Heart left ventricle (tissue), 16 donors: Measurements from ENCODE around the gene FGD4. TPM values are rescaled to one million over a fixed set of nuclear protein-coding genes. Genes with fewer than 3 reads are reported as not detected.
A peak's percentile ranks its signal among the peaks of the same experiment; 100 is the strongest.

Experiments
- ATAC-seq, 4 donors: fragments of 200-7000 bp; cut with Tn5 transposase; one replicate each; pipeline ENCODE4 v1.9.1; 2020 to 2022; ENCODE audit warnings: moderate library complexity in 4 of 4, mild to moderate bottlenecking in 3 of 4, moderate number of reproducible peaks in 1 of 4
- DNase-seq, 5 donors: peaks; one replicate each; pipeline ENCODE4 v3.0.0-alpha.2; 2020
- H3K27ac ChIP-seq, 12 donors: fragments of 200-600 bp; sonication (generic) in 4 of 12; one replicate each; pipeline versions ENCODE4 v1.5.0 to v1.8.0; 2016 to 2022; ENCODE audit warnings: mild to moderate bottlenecking in 2 of 12
- H3K27me3 ChIP-seq, 9 donors: fragments of 200-600 bp; sonication (generic) in 2 of 9; one replicate each; pipeline versions ENCODE4 v1.5.1 to v1.8.0; 2016 to 2022; ENCODE audit warnings: mild to moderate bottlenecking in 3 of 9
- H3K36me3 ChIP-seq, 9 donors: fragments of 200-600 bp; sonication (generic) in 2 of 9; one replicate each; pipeline versions ENCODE4 v1.5.0 to v1.8.0; 2018 to 2022; ENCODE audit warnings: mild to moderate bottlenecking in 2 of 9
- H3K4me1 ChIP-seq, 12 donors: fragments of 200-600 bp; sonication (generic) in 4 of 12; one replicate each; pipeline versions ENCODE4 v1.5.0 to v1.8.0; 2016 to 2022; ENCODE audit warnings: mild to moderate bottlenecking in 3 of 12
- H3K4me3 ChIP-seq, 12 donors: fragments of 200-600 bp; sonication (generic) in 4 of 12; one replicate each; pipeline versions ENCODE4 v1.5.0 to v1.8.0; 2017 to 2022; ENCODE audit warnings: mild to moderate bottlenecking in 9 of 12, moderate library complexity in 4 of 12
- H3K9me3 ChIP-seq, 12 donors: fragments of 200-600 bp; sonication (generic) in 4 of 12; one replicate each; pipeline versions ENCODE4 v1.5.0 to v1.8.0; 2016 to 2022; ENCODE audit warnings: mild to moderate bottlenecking in 1 of 12
- POLR2A ChIP-seq, 2 donors: fragments of 450-650 bp; IDR thresholded peaks; one replicate each; pipeline ENCODE4 v1.6.1; 2017; ENCODE audit warnings: antibody characterized with exemption in 2 of 2, mild to moderate bottlenecking in 2 of 2, moderate library complexity in 2 of 2
- WGBS, 4 donors: extraction: QIAGEN DNeasy Blood & Tissue Kit in 2 of 4; methylation state at CpG; one replicate each; pipeline versions ENCODE4 v1.1.5 to v1.1.7; 2013 to 2018; 5-methylcytosine and 5-hydroxymethylcytosine counted together
- intact Hi-C, 10 donors: fragments of 100-400 bp; cut with DNase I; formaldehyde crosslinking; loops; one replicate each; pipeline versions ENCODE4 v1.11.1 to v1.14.2; 2022
- polyA plus RNA-seq, 2 donors: library from polyadenylated mRNA; stranded (reverse); fragments of 200-250 nt; gene quantifications; one replicate each; pipeline ENCODE4 v1.2.3, GENCODE V29; 2013
- total RNA-seq, 9 donors: library from RNA; depleted of rRNA in 2 of 9; stranded (reverse); fragments of >200 nt in 2 of 9; fragmentation: NEBNext Ultra II Directional in 3 of 9; extraction: Animal tissue kit (Norgen Biotek cat#: 25700) in 3 of 9; gene quantifications; one replicate each; pipeline versions ENCODE4 v1.1.0 to v1.2.4, GENCODE V29; 2016 to 2023
- TF ChIP-seq, protein P1 (sequence below), 12 donors: fragments of 200-600 bp; sonication (generic) in 4 of 12; IDR thresholded peaks; one replicate each; pipeline versions ENCODE4 v1.5.0 to v1.8.0; 2018 to 2022; ENCODE audit warnings: antibody characterized with exemption in 12 of 12, mild to moderate bottlenecking in 5 of 12
- donor health status: ischemic (EF 13 %, LVEDD 7.1; RV severe dilation, severe dysfunction).
- donor health status: healthy with polysubstance abuse.
- donor health status: DM: no; HTN: yes; CAD: no.
- donor health status: DM: no; HTN: no; CAD: no.
- donor health status: ischemic (EF 25% LVEDD 6.9; RV normal size, moderate dysfunction).
- donor health status: ischemic (EF 25% LVEDD 5.7; RV mildly dilated, moderate dysfunction).
- donor health status: healthy.
- donor health status: DM: yes; HTN: yes; CAD: no.
- donor health status: ischemic (EF 35%, LVEDD 5.7; RV mildly dilated, moderate dysfunction).
- donor health status: nonischemic (EF 11% LVEDD 7.7; RV severe dilation, severe dysfunction).
- donor health status: DM: yes; HTN: yes; CAD: no.
- donor health status: PGD.
- donor health status: ischemic (EF 29% LVEDD 5.4; RV normal size, mild dysfunction).
- donor health status: nonischemic (EF 23%, LVEDD 6.1; RV moderate dilation, normal function).

Gene FGD4
- total and polyA plus RNA-seq, 11 donors = 4.5 to 36.8 (median 28.2) TPM

DNA sequence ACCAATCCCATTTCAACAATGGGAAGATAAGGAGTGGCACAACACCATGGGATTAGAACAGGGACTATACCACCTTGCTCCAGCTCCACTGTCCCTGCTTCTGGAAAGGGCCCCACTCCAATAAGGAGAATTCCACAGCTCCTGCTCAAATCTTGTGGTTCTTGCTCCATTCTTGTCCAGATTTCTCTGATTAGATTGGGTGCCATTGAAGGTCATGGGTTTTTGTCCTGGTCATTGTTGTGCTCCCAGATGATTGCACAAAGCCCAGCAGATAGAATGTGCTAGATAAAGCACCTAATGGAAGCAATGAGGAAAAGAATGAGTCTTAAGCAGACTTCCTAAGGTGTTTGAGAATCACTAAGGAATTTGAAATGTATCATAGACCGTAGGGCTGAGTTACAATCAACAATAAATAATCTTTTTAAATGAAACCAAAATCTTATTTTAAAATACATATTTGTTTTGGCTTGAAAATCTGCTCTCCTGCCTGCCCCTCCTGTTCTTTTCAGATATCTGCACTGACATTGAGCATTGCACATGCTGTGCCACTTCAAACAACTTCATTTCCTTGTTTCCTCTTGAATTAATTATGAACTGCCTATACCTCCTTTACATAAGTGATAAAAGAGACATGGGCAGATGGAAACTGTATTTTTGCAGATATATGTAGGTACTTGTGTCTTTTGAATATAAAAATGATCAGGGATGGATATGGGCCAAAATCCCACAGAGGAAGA, 115.9 kb downstream of the FGD4 start:
- no peaks in the 10 kb centered on the region for H3K9me3 ChIP-seq
- intact Hi-C loops = no loop called here
- H3K4me1 ChIP-seq = peaks cover 0 to 48% (median 20%) of the 10 kb centered on the region in 12 donors
- TF ChIP-seq POLR2A (IDR thresholded peaks at IDR 0.05) = no peak
- TF ChIP-seq, protein P1, sequence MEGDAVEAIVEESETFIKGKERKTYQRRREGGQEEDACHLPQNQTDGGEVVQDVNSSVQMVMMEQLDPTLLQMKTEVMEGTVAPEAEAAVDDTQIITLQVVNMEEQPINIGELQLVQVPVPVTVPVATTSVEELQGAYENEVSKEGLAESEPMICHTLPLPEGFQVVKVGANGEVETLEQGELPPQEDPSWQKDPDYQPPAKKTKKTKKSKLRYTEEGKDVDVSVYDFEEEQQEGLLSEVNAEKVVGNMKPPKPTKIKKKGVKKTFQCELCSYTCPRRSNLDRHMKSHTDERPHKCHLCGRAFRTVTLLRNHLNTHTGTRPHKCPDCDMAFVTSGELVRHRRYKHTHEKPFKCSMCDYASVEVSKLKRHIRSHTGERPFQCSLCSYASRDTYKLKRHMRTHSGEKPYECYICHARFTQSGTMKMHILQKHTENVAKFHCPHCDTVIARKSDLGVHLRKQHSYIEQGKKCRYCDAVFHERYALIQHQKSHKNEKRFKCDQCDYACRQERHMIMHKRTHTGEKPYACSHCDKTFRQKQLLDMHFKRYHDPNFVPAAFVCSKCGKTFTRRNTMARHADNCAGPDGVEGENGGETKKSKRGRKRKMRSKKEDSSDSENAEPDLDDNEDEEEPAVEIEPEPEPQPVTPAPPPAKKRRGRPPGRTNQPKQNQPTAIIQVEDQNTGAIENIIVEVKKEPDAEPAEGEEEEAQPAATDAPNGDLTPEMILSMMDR (IDR thresholded peaks at IDR 0.05) = no peak
- WGBS, 4 donors = 82 to 91% (median 85%) methylated on average over 1 of the region's 1 CpG
- ATAC-seq (no peak), DNase-seq (no peak)
- H3K27ac ChIP-seq = peak overlapping the region in 1 of 12 donors; percentile 16
- no peaks in the 10 kb centered on the region for H3K36me3 ChIP-seq
- H3K4me3 ChIP-seq = no peak overlapping the region
- H3K27me3 ChIP-seq = no peaks in the 10 kb centered on the region

DNA sequence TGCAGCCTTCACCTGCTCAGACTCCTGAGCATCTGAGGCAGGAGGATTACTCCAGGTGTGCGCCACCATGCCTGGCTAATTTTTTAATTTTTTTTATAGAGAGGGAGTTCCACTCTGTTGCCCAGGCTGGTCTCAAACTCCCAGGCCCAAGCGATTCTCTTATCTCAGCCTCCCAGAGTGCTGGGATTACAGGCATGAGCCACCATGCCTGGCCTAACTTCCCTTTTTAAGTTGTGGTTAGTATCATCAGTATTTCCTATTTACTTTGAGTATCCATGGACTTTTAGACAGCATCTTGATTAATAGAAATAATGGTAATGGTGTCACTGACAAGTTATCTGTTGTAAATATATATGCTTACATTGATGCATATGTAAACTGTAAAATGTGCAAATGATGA, 116.9 kb downstream of the FGD4 start:
- intact Hi-C loops = no loop called here
- H3K27ac ChIP-seq = peak overlapping the region in 1 of 12 donors; percentile 16
- TF ChIP-seq, protein P1 (IDR thresholded peaks at IDR 0.05) = no peak
- no peak for TF ChIP-seq POLR2A (IDR thresholded peaks at IDR 0.05)
- ATAC-seq (no peak), DNase-seq (no peak)
- no peaks in the 10 kb centered on the region for H3K36me3 ChIP-seq
- H3K4me1 ChIP-seq = peaks cover 0 to 46% (median 26%) of the 10 kb centered on the region in 12 donors
- no peaks in the 10 kb centered on the region for H3K27me3 ChIP-seq
- H3K9me3 ChIP-seq = no peaks in the 10 kb centered on the region
- 72 to 89% (median 81%) methylated on average over 2 of the region's 2 CpGs for WGBS, 4 donors
- no peak overlapping the region for H3K4me3 ChIP-seq

DNA sequence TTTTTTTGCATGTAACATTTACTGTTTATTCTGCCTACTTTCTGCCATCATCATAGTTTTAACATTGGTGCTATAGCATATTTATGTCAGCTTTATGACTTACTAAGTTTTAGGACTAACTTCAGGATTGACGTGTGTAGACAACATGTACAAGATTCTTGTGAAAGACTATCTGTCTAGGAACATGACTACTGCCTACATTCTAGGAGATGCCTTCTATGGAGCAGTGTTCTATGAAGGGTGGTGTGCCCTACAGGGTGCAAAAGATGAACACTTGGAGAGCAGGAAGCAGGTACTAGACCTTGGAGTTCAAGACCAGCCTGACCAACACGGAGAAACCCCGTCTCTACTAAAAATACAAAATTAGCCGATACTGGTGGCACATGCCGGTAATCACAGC, 118.6 kb downstream of the FGD4 start:
- TF ChIP-seq, protein P1 (IDR thresholded peaks at IDR 0.05) = no peak
- TF ChIP-seq POLR2A (IDR thresholded peaks at IDR 0.05) = no peak
- 96 to 100% (median 97%) methylated on average over 5 of the region's 5 CpGs for WGBS, 4 donors
- Histone ChIP-seq H3K27ac (no peak overlapping the region), H3K4me3 (no peak overlapping the region), H3K9me3 (no peaks in the 10 kb centered on the region), H3K4me1 (peaks cover 0 to 53% (median 40%) of the 10 kb centered on the region in 12 donors), H3K36me3 (no peaks in the 10 kb centered on the region), H3K27me3 (no peaks in the 10 kb centered on the region)
- no peak for ATAC-seq
- no peak for DNase-seq
- intact Hi-C loops = no loop called here

DNA sequence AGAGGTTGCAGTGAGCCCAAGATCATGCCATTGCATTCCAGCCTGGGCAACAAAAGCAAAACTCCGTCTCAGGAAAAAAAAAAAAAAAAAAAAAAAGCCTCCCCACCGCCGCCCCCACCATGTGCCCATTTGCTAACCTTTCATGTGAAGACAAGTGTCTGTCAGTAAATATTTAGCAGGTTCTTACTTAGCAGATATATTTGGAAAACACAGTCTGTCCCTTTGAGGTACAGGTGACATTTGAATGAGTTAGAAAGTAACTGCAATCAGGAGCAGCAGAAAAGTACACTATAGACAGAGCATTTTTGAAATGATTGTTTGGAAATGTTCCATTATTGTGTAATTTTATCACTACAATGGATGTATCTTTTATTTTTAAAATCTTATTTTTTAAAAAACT, 119.7 kb downstream of the FGD4 start:
- Histone ChIP-seq H3K9me3 (no peaks in the 10 kb centered on the region), H3K27ac (no peak overlapping the region), H3K4me3 (no peak overlapping the region), H3K27me3 (no peaks in the 10 kb centered on the region), H3K36me3 (no peaks in the 10 kb centered on the region), H3K4me1 (peaks cover 0 to 60% (median 41%) of the 10 kb centered on the region in 12 donors)
- intact Hi-C loops = no loop called here
- DNase-seq (no peak), ATAC-seq (no peak)
- 59 to 68% (median 64%) methylated on average over 3 of the region's 3 CpGs for WGBS, 4 donors
- no peak for TF ChIP-seq POLR2A (IDR thresholded peaks at IDR 0.05)
- TF ChIP-seq, protein P1 (IDR thresholded peaks at IDR 0.05) = no peak
